ENCODE results near the gene ALDH3A2.

The ALDH3A2 gene

GRCh38 chr17:19705771-19706770 is 57.5 kb downstream of the ALDH3A2 start:
- no peak overlapping the region for H3K27ac ChIP-seq
- no peak for TF ChIP-seq CTCF (conservative IDR thresholded peaks at IDR 0.05)

- TF ChIP-seq CTCF (conservative IDR thresholded peaks at IDR 0.05): no peak
- no peak overlapping the region for H3K27ac ChIP-seq
Observed at GRCh38 chr17:19706791-19707727, 58.5 kb downstream of the ALDH3A2 start.

GRCh38 chr17:19707728-19708221 is 59.2 kb downstream of the ALDH3A2 start:
- TF ChIP-seq CTCF (conservative IDR thresholded peaks at IDR 0.05): no peak
- no peak overlapping the region for H3K27ac ChIP-seq

- TF ChIP-seq CTCF (conservative IDR thresholded peaks at IDR 0.05): no peak
Observed at GRCh38 chr17:19708431-19709175, 60.1 kb downstream of the ALDH3A2 start.

GRCh38 chr17:19709841-19710240 is 61.3 kb downstream of the ALDH3A2 start:
- no peak overlapping the region for H3K27ac ChIP-seq
- TF ChIP-seq CTCF (conservative IDR thresholded peaks at IDR 0.05): no peak

More at GRCh38 chr17:19708431-19709175, 60.1 kb downstream of the ALDH3A2 start:
- H3K27ac ChIP-seq: no peak overlapping the region

GRCh38 chr17:19712436-19713004 is 64.0 kb downstream of the ALDH3A2 start:
- TF ChIP-seq CTCF (conservative IDR thresholded peaks at IDR 0.05): no peak
- no peak overlapping the region for H3K27ac ChIP-seq
